ENCODE data around the gene DRC7. TPM values are rescaled to one million over a fixed set of nuclear protein-coding genes. Genes with fewer than 3 reads are reported as not detected.
"Not testable (repeated sequence)": the region's sequence is repeated elsewhere in the genome, so short reads cannot be mapped to it uniquely, and the experiment has no call there.

Gene DRC7
- polyA plus RNA-seq, 5 donors: 0.54 to 4.5 (median 2.8) TPM

DNA sequence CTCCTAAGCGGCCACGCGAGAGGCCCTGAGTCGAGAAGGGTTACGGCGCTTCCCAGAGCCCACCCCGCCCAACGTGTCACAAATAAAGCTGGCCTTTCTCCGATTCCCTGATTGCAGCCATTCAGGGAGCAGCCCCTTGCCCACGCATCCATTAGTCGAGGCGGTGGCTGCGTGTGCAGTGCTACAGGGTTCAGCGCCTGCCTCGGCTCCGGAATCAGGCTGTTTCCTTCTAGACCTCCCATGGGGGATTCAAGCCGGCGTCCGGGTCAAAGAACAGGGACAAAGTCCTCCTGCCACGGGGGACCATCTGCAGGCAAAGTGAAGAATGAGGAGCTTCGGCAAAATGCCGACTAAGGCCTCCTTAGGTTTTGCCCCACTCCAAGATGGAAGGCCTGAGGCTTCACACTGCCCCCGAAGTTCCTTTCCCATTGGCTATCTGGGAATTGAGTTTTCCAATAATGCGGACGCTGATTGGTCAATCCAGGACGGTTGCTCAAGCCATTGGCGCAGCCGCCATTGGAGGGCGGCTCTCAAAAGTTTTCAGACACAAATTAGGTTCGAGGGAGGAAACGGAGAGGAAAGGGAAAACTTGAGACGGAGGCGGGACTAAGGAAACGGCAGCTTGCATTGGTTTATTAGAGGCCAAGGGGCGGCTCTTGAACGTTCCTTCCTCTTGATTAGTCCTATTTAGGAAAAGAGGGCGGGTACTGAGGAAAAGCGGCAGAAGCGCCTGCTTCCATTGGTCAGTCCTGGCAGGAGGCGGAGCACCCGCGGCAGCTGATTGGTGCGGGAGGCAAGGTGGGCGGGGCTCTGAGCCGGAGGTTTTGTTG, 40.5 kb downstream of the DRC7 start:
- peak; percentile 99 to 100 for DNase-seq

DNA sequence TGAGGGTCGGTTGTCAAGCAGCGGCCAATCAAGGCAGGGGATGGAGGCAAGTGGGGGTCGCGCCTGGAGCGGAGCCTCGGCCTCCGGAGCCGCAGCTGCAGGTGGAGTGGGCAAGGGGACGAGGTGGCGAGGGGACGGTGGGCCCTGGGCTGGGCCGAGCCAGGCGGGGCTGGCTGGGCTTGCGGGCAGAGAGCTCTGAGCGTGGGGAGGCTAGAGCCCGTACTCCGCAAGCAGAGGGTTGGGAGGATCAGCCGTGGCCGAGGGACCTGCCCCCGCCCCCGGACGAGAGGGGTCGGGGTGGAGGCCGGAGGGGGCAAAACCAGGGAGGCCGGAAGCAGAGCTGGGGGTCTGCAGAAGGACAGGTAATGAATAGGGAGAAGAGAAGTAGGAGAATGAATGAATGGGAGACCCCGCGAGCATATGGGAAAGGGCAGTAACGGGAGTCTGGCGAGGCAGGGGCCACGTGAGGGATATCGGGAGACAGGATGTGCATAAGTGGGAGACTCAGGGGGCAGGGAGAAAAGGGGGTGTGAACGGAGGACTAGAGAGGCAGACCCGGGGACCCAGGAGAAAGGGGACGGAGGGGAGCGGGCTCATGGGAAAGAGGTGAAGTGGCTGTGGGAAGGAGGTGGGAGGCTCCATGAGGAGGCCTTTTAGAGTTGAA, 41.3 kb downstream of the DRC7 start, which contains the start of gene KATNB1:
KATNB1 (plus strand) TSS at position 16 of the 664 bp plus-strand sequence. CDS start 1,474 bp downstream, outside the sequence.
- DNase-seq: no peak

DNA sequence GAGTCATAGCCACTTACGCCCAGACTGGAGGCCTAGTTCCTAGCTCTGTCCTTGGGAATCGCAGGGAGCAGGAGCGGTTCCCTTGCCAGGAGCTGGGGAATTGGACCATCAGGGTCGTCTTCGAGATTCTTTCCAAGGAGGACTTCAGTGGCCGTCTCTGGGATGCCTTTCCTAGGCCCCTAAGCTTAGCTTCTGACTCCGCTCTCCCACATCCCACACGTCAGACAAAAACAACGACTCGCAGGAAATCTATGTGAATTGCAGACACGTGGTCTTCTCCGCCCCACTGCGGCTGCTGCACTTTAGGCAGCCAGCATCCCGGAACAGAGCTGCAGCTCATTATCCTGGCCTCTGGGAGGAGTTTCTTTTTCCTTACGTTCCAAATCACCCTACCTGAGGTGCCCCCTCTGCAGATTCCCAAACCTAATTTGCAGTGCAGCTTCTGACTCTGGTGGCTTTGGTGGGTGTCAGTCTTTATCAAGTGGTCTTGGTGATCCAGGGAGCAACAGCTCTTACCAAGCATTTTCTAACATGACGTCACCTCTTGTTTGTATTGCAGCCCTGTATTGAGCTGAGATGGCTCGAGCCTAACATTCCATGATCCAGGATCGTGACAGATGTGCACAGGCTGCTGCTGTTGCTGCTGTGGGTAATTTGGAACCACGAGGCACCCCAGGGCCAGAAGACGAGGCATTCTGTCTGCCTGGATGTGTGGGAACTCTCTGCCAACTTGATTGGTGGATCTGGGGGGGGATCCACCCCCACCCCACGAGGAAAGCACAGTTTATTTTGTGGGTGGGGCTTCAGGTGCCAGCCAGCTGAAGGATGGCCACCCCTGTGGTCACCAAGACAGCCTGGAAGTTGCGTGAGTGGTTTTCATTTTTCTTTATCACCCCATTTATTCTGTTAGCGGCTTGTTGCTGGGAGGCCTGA, 42.1 kb downstream of the DRC7 start:
- peak; percentile 50 to 69 for DNase-seq

DNA sequence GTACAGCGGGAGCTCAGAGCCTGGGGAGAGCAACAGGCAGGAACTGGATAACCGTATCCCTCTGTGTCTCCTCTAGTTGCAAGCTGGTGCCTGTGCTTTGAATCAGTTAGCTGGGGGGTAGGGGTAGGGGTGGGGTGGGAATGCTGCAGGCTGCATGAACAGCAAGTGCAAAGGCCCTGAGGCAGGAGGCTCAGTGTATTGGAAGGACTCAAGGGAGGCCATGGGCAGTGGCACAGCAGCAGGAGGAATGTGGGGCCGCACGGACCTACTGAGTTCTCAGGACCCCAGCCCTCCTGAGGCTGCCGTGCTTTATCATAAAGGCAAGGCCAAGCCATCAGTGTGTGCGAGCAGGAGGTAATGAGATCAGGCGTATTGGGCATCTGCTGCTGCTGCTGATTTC, 44.2 kb downstream of the DRC7 start:
- DNase-seq: no peak

DNA sequence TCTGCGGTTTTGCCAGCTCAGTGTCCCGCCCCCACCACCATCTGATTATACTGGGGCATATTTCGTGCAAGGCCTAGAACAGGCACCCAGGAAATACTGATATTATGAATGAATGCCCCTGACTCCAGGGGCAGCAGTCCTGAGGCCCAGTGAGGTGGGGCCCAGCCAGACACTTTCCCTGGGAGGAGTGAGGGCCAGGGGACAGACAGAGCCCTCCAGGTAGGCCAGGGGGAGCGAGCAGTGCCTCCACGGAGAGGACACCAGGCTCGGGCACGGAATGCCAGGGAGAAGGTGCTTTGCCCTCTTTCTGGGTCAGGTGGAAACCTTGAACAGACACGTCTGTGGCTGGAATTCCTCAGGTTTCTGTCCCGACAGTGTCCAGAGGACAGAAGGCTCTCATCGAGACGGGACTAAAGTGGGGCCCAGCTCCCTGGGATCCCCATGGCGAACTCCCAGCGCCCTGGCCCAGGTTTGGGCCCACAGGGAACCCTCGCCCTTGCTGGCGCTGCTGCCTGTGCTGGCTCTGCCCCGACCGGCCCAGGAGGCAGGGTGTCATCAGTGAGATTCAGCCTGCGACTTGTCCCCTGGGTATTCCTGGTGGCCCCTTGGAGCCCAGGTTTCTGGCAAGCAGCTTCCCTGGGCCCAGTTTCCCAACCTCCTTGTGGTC, 45.3 kb downstream of the DRC7 start:
- DNase-seq: no peak

DNA sequence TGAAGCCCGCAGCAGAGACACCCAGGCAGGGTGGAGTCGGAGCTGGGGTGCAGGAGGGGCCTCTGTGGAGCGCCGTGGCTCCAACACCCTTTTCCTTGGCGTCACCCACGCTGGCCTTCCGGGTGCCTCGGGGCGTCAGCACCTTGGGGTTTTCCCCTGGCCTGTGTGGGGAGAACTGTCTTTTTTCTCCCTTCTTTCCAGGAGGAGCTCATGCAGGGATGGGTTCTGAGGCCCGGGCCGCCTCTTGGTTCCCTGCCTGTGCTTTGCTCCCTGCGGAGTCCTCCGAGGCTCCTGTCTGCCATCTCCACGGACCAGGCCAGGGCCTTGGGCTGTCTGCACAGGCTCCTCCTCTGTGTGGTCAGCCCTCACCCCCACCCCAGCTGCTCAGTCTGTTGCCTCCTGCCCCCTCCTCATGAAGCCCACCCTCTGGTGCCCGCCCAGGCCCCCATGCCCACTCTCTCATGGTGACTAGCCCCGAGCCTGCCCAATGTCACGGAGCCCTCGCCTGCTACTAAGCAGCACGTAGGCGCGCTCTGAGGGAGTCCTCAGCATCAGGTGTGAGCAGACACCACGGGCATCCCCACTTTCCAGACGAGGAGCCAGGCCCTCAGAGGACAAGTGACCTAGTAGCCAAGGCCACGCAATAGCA, 45.9 kb downstream of the DRC7 start:
- DNase-seq: no peak

DNA sequence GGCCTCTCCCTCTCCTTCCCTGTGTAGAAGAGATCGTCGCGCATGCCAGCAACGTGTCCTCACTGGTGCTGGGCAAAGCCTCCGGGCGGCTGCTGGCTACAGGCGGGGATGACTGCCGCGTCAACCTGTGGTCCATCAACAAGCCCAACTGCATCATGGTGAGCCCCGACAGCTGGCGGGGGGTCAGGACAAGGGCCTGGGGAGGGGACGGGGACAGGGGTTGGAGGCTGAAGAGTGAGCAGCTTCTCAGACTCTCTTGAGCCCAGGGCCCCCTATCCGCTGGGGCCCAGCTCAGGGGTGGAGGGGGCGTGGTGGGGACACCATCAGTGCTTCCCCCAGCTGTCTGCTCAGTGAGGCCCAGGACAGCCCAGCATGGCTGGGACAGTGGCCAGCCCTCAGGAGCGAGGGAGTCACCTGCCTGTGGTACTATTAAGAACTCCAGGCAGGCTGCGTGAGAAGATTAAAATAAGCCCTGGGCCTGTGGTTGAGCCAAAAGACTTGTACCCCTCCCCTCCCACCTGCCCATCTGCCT, 47.1 kb downstream of the DRC7 start:
- DNase-seq: no peak

DNA sequence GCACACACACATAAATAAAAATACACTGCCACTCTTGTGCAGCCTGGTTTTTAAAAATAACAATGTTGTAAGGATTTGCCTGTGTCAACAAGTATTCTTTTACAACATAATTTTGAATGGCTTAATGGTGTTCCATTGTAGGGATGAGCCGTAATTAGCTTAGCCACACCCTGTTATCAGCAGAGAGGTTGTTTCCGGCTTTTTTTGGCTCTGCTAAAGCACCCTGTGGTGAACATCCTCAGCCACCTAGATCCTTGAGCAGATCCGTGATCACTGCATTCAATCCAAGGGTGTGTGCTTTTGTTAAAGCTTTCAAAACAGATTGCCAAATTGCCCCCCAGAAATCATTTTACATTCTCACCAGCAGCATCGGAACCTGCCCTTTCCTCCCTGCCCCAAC, 47.9 kb downstream of the DRC7 start:
- no peak for DNase-seq

DNA sequence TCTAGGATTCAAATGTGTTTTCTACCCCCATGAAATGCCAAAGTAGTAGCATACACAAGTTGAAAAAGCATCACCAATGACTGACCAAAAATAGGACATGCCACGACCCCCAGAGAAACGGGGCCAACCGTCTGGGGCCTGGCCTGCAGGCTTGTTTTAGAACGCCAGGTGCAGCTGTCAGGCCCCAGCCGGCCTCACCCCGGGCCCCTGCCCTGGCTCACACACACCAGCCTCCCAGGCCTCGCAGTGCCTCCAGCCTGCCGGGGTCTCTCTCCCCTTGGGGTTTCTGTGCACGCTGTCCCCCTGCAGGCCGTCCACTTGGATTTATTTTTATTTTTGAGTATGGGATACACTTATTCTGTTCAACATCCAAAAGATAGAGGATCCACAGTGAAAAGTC, 48.9 kb downstream of the DRC7 start:
- no peak for DNase-seq

DNA sequence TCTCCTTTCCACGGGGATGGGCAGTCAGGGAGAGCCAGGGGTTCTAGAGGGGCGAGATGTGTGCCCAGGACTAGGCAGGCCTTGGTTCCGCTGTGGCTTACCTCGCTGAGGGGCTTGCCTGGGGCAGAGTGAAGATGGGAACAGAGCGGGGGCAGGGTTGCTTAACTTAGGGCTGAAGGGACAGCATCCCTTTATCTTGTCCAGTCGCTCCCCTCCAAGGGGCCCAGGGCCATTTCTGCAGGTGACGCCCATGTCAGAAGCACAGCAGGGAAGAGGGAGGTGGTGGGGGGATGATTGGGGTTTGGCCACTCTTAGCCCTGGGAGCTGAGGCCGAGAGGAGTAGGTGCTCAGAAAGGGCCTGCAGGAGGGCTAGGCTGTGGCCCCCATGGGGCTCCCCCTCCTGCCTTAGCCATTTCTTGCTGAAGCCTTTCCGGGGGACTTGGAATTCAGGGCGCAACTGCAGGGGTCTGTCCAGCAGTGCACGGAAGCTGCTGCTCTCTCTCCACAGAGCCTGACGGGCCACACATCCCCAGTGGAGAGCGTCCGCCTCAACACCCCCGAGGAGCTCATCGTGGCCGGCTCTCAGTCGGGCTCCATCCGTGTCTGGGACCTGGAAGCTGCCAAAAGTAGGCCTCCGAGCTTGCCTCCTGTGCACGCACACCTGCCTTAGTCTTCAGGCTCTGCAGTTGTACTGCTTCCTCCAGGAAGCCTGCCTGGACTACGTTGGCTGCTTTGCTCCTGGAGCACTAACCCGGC, 49.5 kb downstream of the DRC7 start:
- no peak for DNase-seq

DNA sequence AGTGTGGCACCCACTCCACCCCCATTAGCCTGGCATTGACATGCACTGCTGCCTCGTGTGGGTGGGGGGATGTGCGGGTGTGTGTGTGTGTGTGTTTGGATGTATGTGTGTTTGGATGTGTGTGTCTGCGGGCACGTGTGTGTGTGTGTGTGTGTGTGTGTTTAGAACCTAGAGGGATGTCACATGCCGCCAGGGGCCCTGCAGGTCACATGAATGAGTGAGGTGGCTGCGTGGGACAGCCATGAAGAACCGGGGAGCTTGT, 50.0 kb downstream of the DRC7 start:
- no peak for DNase-seq

DNA sequence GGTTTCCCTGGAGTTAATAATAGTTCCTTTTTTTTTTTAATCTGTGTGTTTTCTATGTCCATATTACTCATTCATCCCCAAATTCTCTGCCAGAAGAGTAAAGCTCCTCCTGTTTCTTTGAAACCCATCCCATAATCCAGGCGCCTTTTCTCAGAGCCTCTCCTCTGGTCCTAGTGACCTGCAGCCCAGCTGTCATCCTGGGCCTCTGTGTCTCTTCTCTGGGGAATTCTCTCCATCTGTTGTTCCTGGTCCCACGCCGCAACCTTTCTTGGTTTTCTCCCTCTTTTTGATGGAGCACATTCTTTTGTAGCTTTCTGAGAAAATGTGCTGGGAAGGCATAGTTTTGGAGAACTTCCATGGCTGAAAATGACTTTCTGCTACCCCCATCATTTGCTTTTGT, 51.2 kb downstream of the DRC7 start:
- DNase-seq: no peak

DNA sequence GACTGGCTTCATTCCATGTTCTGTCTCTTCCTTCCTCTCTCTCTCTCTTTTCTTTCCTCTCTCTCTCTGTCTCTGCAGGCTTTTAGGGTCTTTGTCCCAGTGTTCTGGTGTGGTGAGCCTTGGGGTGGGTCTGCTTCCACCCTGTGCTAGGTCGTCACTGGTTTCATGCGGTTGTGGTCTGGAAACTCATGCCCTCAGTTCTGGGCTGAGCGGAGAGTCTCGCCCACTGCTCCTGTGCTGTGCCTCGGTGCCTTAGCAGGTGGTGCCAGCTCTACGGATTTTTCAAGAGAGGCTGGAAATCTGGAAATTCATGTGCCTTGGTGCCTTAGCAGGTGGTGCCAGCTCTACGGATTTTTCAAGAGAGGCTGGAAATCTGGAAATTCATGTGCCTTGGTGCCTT, 51.7 kb downstream of the DRC7 start:
- DNase-seq: not testable (repeated sequence)

DNA sequence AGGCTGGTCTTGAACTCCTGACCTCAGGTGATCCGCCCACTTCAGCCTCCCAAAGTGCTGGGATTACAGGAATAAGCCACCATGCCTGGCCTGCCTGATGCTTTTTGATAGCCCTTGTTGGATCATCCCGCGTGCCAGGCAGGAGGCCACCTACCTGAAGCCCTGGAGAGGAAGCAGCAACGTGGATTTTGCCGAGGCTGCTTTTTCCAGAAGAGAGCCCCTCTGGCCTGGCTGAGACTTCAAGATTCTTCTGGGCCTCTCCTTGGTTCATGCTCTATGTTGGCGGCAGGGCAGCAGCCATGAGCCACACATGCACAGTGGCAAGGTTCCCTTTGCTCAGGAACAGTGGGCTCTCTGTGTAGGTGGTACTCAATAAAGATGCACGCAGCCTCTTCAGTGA, 52.5 kb downstream of the DRC7 start:
- no peak for DNase-seq

DNA sequence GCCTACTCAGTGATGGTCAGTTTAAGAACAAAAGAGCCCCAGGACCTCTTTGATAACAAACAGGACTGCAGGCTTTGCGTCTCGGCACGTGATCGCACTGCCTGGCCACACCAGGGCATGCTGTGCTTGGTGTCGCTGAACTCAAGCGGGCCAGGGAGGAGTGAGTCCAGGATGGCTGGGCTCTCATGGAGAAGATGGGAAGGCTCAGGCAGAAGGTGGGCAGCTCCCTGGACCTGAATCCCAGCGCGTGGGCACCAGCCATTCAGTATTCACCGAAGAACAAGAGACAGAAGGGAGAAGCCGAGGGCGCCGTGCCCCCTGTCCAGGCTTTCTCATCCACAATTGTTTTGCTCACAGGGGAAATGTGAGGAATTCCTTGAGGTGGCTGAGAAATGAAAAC, 52.9 kb downstream of the DRC7 start:
- DNase-seq: no peak

DNA sequence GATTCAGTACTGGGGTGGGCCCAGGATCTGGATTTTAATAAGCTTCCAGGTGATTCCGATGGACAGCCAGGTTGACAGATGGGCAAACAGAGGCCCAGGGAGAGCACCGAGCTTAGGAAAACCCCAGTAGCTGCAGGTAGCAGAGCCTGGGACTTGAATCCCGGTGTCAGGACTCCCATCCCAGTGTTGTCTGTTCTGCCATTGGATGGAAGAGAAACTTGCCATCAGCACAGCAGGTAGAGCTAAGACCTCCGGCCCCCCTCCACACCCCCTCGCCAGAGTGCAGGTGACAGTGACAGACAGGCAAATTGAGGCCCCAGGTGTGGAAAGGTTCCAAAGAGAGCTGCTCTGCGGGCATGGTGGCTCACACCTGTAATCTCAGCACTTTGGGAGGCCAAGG, 53.4 kb downstream of the DRC7 start:
- DNase-seq: no peak

DNA sequence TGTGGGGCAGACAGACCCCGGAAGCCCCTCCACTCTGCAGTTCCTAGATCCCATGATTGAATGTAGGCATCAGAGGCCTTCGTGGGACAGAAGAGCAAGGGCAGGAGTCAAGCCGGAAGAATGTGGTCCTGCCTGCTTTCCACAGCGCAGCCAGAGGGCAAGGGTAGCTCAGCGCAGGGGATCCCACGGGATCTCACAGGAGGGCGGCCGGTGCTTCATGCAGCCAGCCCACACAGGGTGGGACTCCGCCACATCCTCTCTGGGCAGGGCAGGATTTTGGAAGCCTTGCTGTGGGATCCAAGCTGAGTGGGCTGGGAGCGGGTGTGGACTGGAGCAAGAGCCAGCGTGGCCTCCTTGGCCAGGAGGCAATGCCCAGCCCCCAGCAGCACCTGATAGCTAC, 54.0 kb downstream of the DRC7 start:
- DNase-seq: no peak

DNA sequence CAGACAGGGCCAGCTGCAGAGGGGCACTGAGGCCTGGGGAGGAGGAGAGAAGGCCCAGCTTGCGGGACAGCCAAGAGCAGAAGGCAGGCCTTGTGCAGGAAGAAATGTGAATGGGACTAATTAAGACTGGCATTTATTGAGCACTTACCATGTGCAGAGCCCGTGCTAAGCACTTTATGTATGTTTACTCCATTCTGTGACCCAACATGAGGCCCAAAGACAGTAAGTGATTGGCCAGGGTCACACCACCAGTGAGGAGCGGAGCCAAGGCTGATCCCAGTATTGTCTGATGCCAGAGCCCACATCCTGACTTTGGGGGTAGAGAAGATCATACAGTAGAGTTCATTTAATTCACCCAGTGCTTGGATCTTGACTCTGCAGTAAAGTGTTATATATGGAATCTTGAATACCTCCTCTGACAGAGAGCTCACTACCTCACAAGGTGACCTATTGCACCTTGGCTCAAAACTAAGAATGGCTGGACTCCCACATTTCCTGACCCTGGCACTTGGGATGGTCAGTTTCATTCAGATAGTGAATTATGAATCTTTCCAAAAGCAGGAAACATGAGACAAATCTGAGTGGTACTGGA, 54.6 kb downstream of the DRC7 start:
- no peak for DNase-seq

DNA sequence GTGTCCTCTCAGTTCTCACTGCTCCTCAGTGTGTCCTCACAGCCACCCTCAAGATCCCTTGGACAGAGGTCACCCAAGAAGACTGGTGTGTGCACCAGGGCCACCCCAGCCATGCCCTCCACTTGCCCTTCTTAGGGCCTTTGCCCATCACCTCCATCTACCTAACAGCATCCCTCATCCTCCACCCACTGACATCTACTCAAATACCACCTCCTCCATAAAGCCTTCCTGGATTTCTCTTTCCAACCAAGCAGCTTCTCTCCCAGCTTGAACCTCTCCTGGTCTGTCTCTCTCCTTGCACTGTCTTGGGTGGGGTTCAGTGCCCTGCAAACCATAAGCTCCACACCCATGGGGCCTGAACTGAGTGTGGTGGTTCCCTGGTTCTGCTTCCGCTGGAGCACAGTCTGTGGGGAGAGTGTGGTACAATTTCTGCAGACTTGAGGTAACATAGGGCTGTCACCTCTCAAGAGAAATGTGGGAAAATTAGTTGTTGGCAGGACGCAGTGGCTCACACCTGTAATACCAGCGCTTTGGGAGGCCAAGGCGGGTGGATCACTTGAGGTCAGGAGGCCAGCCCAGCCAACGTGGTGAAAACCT, 55.3 kb downstream of the DRC7 start:
- DNase-seq: no peak

Measured in right lung (tissue), 5 donors.